ENCODE results near the gene TCEAL6.
"Not testable (repeated sequence)": the region's sequence is repeated elsewhere in the genome, so short reads cannot be mapped to it uniquely, and the experiment has no call there.

The TCEAL6 gene

DNA sequence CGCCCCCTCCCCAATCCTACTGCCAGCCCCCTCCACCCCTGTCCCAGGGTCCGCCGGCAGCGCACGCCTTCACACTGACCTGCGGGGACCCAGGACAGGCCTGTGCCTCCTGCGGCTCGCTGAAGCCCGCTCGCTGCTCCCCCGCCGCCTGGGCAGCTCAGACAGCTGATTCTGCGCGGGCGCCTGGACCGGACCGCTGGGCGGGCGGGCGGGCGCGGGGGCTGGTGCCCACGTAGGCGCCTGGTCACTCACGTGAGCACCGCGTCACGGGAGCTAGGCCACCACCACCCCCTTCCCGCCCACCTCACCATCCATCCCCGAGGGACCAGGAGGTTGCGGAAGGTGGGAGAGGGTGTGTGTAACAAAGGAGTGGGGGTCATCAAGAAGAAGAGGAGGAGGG is at the start of gene TCEAL6:
Gene TCEAL6, minus strand, starts transcription at position 208 of the 400 bp plus-strand sequence.
- DNase-seq; in situ Hi-C loops (cut with HindIII; ENCODE audit: low pct_ligation_motif_present, low pct_unique_long_range_greater_than_20kb, low sequenced_read_pairs): not testable (repeated sequence)

DNA sequence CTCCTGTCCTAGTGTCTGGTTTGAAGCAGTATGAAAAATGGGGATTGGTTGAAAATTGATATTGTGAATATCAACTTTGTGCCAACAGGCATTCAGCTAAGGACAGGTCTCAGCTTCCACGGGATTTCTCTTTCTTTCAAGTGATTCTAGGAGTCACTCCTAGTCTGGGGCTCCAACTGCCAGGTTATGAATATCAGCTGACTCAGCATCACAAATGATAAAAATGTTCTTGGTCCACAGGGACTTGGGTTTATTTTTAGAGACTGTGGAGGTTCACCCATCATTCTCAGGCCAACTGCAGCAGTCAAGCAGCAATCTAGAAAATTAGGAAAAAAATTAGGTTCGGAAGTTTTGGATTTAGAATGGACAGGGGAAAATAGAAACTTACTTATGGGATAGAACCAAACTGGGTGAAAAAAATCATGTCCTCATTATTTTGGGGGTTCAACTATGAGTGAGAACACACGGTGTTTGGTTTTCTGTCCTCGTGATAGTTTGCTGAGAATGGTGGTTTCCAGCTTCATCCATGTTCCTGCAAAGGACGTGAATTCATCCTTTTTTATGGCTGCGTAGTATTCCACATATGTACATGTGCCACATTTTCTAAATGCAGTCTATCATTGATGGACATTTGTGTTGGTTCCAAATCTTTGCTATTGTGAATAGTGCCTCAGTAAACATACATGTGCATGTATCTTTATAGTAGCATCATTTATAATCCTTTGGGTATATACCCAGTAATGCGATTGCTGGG is 43.9 kb upstream of the TCEAL6 start:
- in situ Hi-C loops (cut with HindIII; ENCODE audit: low pct_ligation_motif_present, low pct_unique_long_range_greater_than_20kb, low sequenced_read_pairs) = no loop called here
- no peak for DNase-seq

DNA sequence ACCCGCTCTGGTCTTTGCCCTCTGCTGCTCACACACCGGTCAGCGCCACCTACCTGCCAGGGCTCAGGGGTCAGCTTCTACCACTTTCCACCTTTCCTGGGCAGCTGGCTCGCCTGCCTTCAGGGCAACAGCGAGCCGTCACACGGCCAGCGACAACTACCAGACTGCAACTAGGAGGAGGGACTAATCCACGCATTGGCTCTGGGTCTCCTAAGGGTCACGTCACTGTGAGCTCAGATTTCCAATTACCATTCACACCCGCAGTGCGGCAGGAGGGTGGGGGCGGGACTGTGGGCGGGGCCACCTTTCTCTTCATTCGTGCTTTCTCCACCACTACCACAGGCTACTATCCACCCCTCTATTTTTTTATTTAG is 13.5 kb upstream of the TCEAL6 start, which contains the start of gene BEX5:
Gene BEX5, minus strand, starts transcription at position 172 of the 374 bp plus-strand sequence. CDS start 1,712 bp downstream, outside the sequence.
- peak; percentile 58 for DNase-seq
- in situ Hi-C loops (cut with HindIII; ENCODE audit: low pct_ligation_motif_present, low pct_unique_long_range_greater_than_20kb, low sequenced_read_pairs) = no loop called here

DNA sequence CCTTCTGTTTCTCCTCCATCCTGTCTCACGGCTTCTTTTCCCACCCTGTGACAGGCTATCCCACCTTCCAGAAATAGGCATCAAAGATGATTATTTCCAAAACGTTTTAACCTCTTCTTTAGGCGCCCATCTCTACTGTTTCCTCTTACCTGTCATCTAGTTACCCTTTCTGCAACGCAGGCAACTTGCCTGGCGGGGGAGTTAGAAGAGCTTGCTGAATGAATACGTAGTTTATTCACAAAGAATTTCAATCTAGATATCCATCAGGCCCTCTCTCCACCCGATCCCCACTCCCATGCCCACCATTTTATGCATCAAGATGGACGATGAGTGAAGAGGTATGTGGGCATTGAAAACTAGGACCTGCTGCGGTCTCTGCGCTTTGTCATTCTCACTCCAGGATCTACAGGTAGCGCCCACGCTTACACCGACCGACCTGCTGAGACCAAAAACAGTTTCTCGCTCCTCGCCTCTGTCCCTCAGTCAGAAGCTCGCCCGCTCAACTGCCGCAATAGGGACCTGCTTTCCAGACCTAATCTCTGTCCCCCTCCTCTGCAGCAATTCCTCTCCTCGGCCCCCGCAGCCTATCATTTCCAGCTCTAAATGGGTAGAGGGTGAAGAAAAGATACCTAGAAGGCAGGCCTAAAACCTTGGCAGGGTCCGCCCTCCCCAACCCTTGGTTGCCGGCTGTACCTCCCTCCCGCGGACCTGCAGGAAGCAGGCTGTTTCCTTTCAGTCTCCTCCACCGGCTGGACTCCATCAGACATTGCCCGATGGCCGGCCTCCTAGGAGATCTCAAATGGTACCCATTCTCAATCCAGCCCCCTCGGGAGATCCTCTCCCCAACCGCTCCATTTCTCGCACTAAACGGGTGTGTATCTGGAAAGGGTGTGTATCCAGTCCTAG is 12.9 kb upstream of the TCEAL6 start:
- DNase-seq = no peak
- in situ Hi-C loops (cut with HindIII; ENCODE audit: low pct_ligation_motif_present, low pct_unique_long_range_greater_than_20kb, low sequenced_read_pairs) = no loop called here

DNA sequence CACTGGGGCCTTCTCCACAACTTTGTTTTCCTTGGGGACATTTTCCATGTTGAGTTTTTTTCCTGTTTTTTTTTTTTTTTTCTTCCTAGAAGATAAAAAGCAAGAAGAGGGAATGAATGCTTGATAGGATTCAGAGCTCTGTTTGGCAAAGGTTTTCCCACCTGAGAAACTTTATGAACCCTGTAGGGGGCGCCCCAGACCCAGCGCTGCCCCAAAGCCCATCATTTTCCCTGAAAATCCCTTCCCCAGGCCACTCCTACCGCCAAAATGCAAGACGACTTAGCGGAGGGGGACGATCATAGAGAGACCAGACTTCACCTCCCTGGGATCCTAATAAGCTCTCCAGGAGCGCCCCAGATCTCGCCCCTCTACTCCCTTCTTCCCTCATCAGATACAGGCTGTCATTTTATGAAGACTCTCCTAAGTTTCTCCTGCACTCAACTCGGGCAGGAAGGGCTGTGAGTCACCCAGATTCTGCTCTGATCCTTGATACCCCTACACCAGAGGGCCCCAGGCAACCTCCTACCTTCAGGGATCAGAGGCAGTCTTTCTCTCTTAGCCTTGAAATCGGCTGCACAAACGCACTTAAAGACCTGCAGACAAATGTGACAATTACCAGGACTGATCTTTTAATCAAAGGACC is 12.1 kb upstream of the TCEAL6 start:
- no peak for DNase-seq

DNA sequence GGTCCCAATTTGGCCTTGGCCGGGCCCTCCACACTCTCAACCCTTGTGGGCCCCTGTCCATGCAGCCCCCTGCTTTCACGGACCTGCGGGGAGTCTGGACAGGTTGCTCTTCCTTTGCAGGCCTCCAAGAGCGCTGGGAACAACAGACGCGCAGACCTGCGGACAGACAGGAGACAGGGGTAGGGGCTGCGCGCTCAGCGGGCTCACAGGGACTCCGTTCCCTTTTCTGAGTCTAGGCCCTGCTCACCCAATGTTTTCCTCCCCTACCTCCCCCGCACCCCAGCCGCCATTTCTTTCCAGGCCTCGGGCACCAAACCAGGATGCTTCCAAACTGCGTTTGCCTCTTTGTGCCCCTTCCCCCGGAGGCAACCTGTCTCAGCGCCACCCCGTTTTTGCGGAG is 650 bp downstream of the TCEAL6 start:
- DNase-seq; in situ Hi-C loops (cut with HindIII; ENCODE audit: low pct_ligation_motif_present, low pct_unique_long_range_greater_than_20kb, low sequenced_read_pairs): not testable (repeated sequence)

More for the DNA sequence above, 12.1 kb upstream of the TCEAL6 start:
- in situ Hi-C loops (cut with HindIII; ENCODE audit: low pct_ligation_motif_present, low pct_unique_long_range_greater_than_20kb, low sequenced_read_pairs) = no loop called here

DNA sequence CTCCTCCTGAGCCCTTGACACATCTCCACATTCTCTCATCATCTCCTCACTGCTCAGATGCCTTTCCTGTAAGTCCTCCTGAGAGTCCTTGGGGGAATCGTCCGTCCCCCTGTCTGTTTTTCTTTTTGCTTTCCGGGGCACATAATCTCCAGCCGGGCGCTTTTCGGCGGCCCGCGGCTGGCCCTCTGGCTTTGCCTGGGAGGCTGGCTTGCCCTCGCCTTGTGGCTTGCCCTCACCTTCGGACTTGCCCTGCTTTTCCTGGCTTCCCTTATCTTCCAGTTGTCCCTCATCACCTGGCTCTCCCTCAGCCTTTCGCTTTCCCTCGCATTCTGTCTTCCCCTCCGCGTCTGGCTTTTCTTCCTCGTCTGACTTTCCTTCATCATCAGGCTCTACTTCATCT is 1.4 kb downstream of the TCEAL6 start:
- in situ Hi-C loops (cut with HindIII; ENCODE audit: low pct_ligation_motif_present, low pct_unique_long_range_greater_than_20kb, low sequenced_read_pairs); DNase-seq: not testable (repeated sequence)

DNA sequence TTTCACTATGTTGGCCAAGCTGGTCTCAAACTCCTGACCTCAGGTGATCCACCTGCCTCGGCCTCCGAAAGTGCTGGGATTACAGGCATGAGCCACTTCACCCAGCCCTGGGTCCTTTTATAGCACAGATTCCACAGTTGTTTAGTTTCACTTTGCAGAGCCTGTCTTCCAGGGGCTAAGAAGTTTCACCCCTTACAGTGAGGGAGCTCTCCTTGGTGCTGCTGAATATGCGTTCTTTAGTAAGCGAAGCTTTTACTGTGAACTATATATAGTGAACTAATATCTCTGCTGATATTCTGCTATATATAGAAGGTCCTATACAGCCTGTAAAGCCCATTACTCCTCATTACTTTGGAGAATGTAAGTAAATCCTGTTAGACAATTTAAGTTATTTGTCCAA is 4.2 kb downstream of the TCEAL6 start:
- DNase-seq = no peak
- in situ Hi-C loops (cut with HindIII; ENCODE audit: low pct_ligation_motif_present, low pct_unique_long_range_greater_than_20kb, low sequenced_read_pairs) = no loop called here

DNA sequence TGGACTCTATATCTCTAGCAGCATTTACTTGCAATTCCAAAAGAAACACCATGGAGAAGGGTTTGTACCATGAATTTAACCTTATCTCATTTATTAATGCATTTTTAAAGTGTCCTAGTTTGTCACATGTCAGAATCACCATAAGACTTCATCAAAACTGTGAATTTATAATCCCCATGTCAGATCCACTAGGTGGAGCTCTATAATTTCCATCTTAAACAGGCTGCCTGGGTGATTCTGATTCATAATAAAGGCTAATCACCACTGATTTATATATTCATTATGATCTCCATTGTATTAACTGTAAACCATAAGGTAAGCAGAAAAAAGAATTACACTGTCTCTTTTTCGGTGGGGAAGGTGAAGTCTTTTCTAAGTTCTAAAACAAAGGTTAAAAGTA is 12.8 kb downstream of the TCEAL6 start:
- peak; percentile 2 for DNase-seq
- in situ Hi-C loops (cut with HindIII; ENCODE audit: low pct_ligation_motif_present, low pct_unique_long_range_greater_than_20kb, low sequenced_read_pairs) = no loop called here

DNA sequence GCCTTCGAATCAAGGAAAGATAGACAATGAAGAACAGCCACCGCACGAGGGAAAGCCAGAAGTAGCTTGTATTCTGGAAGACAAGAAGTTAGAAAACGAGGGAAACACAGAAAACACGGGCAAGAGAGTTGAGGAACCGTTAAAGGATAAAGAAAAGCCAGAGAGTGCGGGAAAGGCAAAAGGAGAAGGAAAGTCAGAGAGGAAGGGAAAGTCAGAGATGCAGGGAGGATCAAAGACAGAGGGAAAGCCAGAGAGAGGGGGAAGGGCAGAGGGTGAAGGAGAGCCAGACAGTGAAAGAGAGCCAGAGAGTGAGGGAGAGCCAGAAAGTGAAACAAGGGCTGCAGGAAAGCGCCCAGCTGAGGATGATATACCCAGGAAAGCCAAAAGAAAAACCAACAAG is 15.4 kb downstream of the TCEAL6 start:
- in situ Hi-C loops (cut with HindIII; ENCODE audit: low pct_ligation_motif_present, low pct_unique_long_range_greater_than_20kb, low sequenced_read_pairs) = no loop called here
- no peak for DNase-seq

DNA sequence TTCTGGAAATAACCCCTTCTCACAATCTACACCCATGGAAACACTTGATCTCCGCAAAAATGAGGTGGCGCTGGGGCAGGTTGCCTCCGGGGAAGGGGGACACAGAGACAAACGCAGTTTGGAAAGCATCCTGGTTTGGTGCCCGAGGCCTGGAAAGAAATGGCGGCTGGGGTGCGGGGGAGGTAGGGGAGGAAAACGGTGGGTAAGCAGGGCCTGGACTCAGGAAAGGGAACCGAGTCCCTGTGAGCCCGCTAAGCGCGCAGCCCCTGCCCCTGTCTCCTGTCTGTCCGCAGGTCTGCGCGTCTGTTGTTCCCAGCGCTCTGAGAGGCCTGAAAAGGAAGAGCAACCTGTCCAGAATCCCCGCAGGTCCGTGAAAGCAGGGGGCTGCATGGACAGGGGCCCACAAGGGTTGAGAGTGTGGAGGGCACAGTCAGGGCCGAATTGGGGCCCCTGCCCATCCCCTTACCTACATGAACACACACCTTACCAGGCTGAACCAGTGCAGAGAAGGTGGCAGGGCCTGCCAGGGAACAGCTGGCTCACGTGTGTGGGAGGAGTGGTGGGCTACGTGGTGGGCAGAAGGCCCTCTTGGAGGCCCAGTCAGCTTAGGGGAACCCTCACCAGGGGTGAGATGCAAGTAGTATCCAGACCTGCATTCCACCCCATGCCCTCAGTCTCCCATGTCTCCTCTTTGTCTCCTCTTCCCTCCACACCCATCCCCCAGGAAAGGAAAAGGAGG is 16.0 kb downstream of the TCEAL6 start:
- in situ Hi-C loops (cut with HindIII; ENCODE audit: low pct_ligation_motif_present, low pct_unique_long_range_greater_than_20kb, low sequenced_read_pairs); DNase-seq: not testable (repeated sequence)

DNA sequence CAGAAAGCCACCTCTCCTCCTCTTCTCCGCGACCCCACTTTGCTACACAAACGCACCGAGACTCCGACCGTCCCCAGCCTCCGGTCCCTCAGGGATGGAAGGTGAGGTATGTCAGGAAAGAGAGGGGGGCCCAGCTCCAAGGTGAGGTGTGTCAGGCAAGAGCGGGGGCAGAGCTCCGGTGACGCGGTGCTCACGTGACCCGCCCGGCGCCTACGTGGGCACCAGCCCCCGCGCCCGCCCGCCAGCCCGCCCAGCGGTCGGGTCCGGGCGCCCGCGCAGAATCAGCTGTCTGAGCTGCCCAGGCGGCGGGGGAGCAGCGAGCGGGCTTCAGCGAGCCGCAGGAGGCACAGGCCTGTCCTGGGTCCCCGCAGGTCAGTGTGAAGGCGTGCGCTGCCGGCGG is 16.8 kb downstream of the TCEAL6 start, which contains the start of gene TCEAL2:
Gene TCEAL2, plus strand, starts transcription at position 244 of the 400 bp plus-strand sequence. CDS start 1,152 bp downstream, outside the sequence.
- in situ Hi-C loops (cut with HindIII; ENCODE audit: low pct_ligation_motif_present, low pct_unique_long_range_greater_than_20kb, low sequenced_read_pairs); DNase-seq: not testable (repeated sequence)

DNA sequence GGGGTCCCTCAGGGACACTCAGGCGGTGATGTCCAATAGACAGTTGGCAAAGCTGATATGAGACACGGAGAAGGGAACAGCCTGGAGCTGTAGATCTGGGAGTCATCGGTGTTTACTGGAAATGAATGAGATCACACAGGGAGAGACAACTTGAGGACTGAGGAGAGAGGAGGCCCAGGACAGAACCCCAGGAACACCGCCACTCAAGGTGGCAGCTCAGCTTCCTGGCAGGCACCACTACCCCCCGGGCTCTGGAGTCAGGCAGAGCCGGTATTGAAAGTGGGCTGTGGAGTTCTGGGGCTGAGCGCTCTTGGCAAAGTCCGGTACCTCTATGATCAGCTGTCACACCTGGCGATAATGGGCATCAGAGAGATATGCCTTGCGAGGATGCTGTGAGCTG is 17.3 kb downstream of the TCEAL6 start:
- in situ Hi-C loops (cut with HindIII; ENCODE audit: low pct_ligation_motif_present, low pct_unique_long_range_greater_than_20kb, low sequenced_read_pairs); DNase-seq: not testable (repeated sequence)

DNA sequence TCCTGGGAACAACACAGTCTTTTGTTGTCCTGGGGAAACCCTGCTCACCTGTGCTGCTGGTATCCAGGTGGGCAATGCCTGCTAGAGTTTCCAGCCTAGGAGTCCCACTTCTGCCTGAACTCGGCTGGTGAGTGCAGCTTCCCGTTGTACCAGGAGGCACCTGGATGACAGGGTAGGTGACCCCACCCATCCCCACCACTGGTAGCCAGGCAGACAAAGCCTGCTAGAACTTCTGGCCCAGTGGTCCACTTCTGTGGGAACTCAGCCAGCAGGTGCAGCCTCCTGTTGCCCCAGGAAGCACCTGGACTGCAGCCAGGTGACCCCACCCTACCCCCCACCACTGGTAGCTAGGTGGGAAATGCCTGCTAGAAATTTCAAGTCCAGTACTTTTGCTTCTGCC is 26.5 kb downstream of the TCEAL6 start:
- in situ Hi-C loops (cut with HindIII; ENCODE audit: low pct_ligation_motif_present, low pct_unique_long_range_greater_than_20kb, low sequenced_read_pairs) = no loop called here

DNA sequence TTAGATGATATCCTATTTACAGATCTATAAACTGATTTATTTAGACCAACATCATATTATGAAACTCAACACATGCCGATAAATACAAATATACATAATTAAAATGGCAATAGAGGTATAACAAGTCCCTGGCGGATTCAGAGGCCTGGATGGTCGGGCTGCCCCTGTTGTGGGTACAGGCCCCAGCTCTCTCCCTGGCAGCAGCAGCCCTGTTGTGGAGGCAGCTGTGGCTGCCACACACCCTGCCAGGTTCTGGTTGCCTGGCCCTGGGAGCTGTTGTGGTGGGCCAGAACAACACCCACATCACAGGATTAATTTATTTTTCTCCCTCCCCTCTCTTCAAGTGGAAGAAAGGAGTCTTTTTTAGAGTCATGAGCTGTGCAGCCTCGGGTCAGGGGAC is 28.9 kb downstream of the TCEAL6 start:
- in situ Hi-C loops (cut with HindIII; ENCODE audit: low pct_ligation_motif_present, low pct_unique_long_range_greater_than_20kb, low sequenced_read_pairs) = no loop called here
- no peak for DNase-seq

More for the DNA sequence above, 26.5 kb downstream of the TCEAL6 start:
- DNase-seq = no peak
